HCEC 1CT (cell line): ENCODE measurements around the gene SPECC1.
A peak's percentile ranks its signal among the peaks of the same experiment; 100 is the strongest.
"Not testable (repeated sequence)": the region's sequence is repeated elsewhere in the genome, so short reads cannot be mapped to it uniquely, and the experiment has no call there.

Experiments used
- DNase-seq: peaks from one replicate; pipeline ENCODE4 v3.0.0-alpha.2; 2017

The SPECC1 gene

GRCh38 chr17:20010099-20010863, 1.1 kb downstream of the SPECC1 start:
- peak; percentile 52 for DNase-seq

DNA sequence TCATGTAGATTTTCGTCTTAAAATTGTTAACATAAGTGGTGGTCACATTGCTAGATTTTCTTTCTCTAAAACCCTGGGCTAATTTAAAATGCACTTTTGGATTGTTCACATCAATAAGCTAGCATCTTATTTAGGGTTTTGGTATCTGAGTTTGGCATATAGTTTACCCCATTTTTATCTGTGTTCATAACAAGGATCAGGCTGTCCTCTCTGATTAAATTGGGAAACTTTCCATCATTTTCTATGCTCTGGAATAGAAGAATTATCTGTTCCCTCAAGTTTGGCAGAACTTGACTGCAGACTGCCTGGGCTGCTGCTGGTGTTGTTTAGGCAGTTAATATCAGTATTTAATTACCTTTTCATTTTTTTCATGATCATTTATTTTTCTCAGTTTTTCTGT, 1.8 kb downstream of the SPECC1 start:
- DNase-seq, result no peak

DNA sequence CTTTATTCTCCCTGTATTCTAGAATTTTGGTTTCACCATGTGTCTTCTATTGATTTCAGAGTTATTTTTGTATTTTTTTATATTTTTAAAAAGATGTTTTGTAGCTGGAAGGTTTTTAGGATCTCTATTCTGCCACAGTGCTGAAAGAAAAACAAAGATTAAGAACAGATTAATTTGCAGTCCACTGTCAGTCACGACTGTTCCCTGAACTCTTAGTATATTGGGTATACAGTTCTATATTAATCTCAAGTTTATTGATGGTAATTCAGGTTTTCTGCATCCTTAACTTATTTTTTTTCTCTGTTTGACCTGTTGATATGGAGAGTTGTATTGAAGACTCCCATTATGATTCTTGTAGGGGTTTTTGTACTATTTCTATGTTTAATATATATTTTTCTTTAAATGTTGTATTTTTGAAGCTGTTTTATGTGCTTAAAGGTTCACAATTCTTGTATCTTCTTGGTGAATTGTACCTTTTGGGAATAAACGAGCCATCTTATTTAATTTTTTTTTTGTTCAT, 2.9 kb downstream of the SPECC1 start:
- DNase-seq, result no peak

DNA sequence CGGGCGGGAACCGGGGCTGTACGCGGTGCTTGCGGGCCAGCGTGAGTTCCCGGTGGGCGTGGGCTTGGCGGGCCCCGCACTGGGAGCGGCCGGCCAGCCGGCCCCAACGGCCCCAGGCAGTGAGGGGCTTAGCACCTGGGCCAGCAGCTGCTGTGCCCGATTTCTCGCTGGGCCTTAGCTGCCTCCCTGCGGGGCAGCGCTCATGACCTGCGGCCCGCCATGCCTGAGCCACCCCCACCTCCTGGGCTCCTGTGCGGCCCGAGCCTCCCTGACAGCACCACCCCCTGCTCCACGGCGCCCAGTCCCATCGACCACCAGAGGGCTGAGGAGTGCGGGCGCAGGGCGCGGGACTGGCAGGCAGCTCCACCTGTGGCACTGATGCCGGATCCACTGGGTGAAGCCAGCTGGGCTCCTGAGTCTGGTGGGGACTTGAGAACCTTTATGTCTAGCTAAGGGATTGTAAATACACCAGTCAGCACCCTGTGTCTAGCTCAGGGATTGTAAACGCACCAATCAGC, 7.4 kb downstream of the SPECC1 start:
- not testable (repeated sequence) for DNase-seq

- no peak for DNase-seq
Measured at GRCh38 chr17:20022701-20023100, 13.5 kb downstream of the SPECC1 start.

- DNase-seq, result no peak
Measured at GRCh38 chr17:20026960-20027359, 17.8 kb downstream of the SPECC1 start.

- no peak for DNase-seq
Measured at GRCh38 chr17:20028443-20028842, 19.3 kb downstream of the SPECC1 start.

- DNase-seq, result no peak
Measured at GRCh38 chr17:20032636-20033035, 23.5 kb downstream of the SPECC1 start.

- DNase-seq, result no peak
Measured at GRCh38 chr17:20033415-20033814, 24.3 kb downstream of the SPECC1 start.

DNA sequence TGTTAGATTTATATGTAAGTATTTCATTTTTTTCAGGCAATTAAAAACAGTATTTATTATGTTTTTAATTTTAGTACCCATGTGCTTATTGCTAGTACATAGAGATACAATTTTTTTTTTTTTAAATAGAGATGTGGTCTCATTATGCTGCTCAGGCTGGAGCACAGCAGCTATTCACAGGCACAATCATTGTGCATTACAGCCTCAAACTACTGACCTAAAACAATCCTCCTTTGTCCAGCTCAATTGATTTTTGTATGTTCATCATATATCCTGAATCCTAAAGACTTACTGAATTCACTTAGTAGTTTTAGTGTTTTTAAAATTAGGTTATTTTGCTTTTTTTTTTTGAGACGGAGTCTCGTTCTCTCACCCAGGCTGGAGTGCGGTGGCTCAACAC, 26.3 kb downstream of the SPECC1 start:
- DNase-seq, result no peak

DNA sequence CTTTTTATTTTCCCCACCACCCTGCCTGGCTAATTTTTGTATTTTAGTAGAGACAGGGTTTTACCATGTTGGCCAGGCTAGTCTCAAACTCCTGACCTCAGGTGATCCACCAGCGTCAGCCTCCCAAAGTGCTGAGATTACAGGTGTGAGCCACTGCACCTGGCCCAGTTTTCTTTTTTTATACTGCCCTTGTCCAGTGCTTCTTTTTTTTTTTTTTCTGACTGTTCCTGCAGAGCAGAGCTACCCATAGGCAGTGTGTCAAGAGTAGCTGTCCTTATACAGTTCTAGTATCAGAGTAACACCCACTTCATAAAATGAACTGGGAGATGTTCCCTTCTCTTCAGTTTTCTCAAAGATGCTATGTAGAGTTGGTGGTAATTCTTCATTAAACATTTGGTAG, 28.1 kb downstream of the SPECC1 start:
- not testable (repeated sequence) for DNase-seq

GRCh38 chr17:20039037-20039436, 29.9 kb downstream of the SPECC1 start:
- no peak for DNase-seq

GRCh38 chr17:20040216-20040615, 31.1 kb downstream of the SPECC1 start:
- DNase-seq, result no peak

GRCh38 chr17:20043021-20043420, 33.9 kb downstream of the SPECC1 start:
- no peak for DNase-seq

DNA sequence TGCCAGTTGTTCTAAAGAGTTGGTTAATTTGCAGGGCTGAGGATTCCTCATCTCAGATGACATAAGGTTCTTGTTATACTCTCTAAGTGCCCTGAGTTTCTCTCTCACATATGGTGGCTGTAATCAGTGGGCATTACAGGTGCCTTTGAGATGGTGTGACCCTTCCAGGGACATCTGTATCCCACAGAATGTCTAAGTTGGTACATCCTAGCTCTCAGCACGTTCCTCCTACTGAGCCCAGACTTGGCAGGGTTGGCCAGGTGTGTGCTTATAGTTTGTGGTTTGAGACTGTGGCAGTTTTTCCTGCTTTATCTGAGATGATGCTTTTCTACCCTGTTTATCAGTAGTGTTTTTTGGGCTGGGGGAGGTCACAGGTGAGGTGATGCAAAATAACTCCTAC, 36.3 kb downstream of the SPECC1 start:
- no peak for DNase-seq

DNA sequence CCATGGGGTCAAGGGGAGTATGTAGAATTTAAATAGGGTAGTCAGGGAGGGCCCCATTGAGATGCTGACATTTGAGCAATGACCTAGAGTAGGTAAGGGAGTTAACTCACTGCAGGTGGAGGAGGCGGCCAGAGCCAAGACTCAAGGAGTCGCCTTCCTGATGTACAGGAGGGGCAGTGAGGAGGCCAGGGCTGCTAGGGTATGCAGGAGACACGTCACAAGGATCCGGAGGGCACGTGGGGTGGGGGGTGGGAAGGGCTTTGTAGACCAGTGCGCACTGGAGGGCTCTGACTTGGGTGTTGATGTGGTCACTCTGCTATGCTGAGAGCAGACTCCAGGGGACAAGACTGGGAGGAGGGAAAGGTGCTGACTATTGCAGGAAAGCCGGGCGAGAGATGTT, 37.5 kb downstream of the SPECC1 start:
- no peak for DNase-seq

DNA sequence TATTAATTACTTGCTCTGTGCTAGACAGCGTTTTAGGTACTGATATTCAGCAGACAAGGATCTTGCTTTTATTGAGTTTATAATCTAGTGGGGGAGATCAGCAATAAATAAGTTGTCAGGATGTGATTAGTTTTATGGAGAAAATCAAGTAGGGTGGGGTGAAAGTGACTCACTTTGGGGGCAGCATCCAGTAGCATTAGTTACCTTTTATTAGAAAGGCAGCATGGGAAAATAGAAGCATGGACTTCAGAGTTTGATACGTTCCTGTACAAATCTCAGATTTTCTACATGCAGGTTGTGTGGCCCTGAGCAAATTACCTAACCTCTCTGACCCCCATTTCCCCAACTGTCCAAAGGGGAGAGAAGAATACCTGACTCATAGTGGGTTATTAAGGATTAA, 42.5 kb downstream of the SPECC1 start:
- DNase-seq, result no peak

DNA sequence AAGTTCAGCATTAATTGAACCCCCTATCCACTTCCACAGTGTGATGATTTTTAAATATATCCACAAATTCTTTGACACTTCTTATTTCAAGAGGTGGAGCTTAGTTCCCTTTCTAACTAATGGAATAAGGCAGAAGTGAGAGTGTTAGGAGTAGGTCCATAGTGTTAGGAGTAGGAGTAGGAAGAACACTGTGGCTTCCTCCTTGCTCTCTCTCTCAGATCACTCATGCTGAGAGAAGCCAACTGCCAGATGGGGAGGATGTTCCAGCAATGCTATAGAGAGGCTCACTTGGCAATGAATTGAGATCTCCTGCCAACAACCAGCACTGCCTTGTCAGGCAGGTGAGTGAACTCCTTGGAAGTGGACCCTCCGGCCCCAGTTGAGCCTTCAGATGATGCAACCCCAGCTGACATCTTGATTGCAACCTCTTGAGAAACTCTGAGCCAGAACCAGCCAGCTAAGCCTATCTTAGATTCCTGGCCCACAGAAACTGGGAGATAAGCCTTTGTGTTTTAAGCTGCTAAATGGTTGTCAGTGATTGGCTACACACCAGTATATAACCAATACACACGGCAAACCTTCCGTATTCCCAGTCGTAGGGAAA, 44.3 kb downstream of the SPECC1 start:
- DNase-seq, result no peak

- DNase-seq, result no peak
Measured at GRCh38 chr17:20059728-20060188, 50.6 kb downstream of the SPECC1 start.

DNA sequence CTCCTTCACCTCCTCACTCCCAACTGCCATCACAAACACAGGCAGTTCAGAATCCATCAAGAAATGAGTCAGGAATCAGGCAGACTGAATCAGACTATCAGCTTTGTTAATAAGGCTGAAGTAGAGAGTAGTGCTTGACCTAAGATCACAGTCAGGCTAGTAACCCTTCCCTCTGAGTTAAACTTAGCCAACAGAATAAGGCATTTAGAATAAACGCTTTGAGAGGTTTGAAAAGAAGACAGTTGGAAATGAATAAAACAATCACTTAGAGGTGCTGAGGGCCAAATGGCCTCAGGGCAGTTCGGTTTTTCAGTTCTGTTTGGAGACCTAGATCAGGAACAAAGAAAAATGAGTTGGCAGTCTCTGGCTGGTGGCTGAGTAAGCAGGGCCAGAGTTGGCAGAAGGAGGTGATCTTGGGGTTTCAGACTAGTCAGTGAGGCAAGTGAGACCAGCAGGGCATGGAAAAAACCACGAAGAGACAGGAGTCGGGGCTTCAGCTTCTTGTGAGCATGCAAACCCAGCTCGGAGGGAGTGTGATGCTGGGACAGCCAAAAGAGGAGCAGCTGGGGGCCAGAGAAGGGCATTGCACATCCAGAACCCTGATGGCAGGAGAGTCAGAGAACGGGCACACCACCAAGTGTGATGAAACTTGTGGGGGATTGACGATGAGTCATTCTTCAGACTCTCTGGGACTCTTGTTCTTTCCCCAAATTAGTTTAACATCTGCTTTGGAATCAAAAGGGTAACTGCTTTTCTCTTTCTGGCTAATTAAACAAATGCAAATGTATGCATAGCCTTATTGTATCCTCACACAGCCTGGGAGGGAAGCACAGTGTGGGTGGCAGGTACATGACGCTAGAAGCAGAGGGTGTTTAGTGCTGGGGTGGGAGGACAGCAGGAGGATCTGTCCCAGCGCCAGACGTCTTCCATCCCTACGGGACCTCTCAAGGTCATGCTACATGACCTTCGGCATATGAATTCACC, 54.8 kb downstream of the SPECC1 start:
- DNase-seq, result peak; percentile 81

DNA sequence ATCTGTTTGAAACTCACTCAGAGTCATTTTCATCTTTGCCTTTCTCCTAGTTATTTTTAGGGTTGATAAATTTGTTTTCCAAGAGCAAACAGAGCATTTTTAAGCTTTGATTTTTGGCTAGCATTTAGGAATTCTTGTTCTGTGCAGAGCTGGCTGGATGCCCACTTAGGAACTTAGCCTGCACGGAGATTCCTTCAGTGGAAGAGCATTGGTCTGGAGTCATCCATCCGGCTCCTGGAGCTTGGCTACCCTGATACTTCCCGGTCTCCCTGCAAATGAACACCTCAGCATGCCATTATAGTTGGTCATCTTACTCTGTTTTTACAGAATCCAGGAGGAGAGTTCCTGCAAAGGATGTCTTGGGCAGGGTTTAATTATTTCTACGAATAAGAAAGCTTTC, 57.1 kb downstream of the SPECC1 start:
- DNase-seq, result peak; percentile 25

DNA sequence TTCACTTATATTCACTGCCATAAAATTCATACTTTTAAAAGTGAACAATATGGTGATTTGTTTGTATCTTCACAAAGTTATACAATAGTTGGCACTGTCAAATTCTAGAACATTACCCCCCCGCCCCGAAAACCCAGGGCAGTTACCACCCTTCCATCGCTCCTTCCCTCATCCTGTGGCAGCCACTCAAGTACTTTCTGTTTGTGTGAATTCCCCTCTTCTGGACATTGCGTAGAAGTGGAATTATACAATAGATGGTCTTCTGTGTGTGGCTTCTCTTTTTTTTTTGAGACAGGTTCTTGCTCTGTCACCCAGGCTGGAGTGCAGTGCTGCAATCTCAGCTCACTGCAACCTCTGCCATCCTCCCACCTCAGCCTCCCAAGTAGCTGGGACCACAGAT, 58.6 kb downstream of the SPECC1 start:
- no peak for DNase-seq

- no peak for DNase-seq
Measured at GRCh38 chr17:20068445-20068844, 59.3 kb downstream of the SPECC1 start.
